ENCODE data around the gene TECTB.

- TF ChIP-seq EZH2phosphoT487 (IDR thresholded peaks at IDR 0.05; ENCODE audit: borderline replicate concordance, low read length) (no peak), CTCF (IDR thresholded peaks at IDR 0.05; ENCODE audit: low read depth, low read length, poor library complexity, severe bottlenecking) (no peak)
These were observed 66.4 kb downstream of the TECTB start for GRCh38 chr10:112349521-112350085.
